ENCODE data around the gene TMEM14C. TPM values are rescaled to one million over a fixed set of nuclear protein-coding genes. Genes with fewer than 3 reads are reported as not detected.

The TMEM14C gene
- total RNA-seq, 1 experiment from 2014 or later = 134 TPM

DNA sequence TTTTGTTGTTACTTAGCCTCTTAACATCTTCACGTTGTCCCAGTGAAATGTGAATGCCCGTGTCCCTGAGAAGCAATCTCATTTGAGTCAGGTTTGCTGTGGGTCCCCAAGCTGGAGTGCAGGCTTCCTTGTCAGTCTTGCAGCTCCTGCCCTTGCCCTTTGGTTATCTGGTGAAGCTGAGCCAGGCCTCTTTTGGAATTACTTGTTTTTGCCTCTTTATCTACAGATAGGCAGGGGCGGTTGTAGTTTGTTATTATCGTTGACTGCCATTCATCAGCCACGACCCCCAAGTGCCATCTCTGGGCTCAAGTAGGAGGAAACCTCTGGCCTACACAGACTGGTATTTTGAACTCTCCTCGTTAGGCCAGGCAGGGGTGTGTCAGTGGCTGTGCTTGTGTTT is 2.2 kb downstream of the TMEM14C start:
- Mint-ChIP-seq H3K27me3 (ENCODE audit: insufficient read depth, unreplicated experiment) (no peaks in the 10 kb centered on the region), H3K36me3 (ENCODE audit: insufficient read depth, unreplicated experiment) (peaks cover 44% of the 10 kb centered on the region), H3K4me1 (ENCODE audit: low read depth, unreplicated experiment) (peaks cover 15% of the 10 kb centered on the region), H3K9me3 (ENCODE audit: unreplicated experiment) (no peaks in the 10 kb centered on the region), H3K27ac (ENCODE audit: unreplicated experiment) (peak overlapping the region; percentile 63), H3K4me3 (ENCODE audit: unreplicated experiment) (peak overlapping the region; percentile 53)
- intact Hi-C loops (cut with micrococcal nuclease; ENCODE audit: unreplicated experiment) = no loop called here
- ChIA-PET CTCF (no interaction called here), POLR2A (no interaction called here)
- H3K27me3 ChIP-seq (replicated peaks; ENCODE audit: control insufficient read depth, insufficient read depth, low read length) = no peaks in the 10 kb centered on the region
- BruUV-seq (replicated peaks) = no TSS peak
- H3K36me3 ChIP-seq (ENCODE audit: control insufficient read depth, insufficient read depth, low read length) = peaks cover 4% of the 10 kb centered on the region
- H3K4me1 ChIP-seq = peaks cover 6% of the 10 kb centered on the region
- H3K9me3 ChIP-seq = no peaks in the 10 kb centered on the region
- H3K4me3 ChIP-seq (ENCODE audit: low read depth, low read length) = no peak overlapping the region
- no peak for TF ChIP-seq CTCF (IDR thresholded peaks at IDR 0.05; ENCODE audit: insufficient read depth in 1 of 2, low read depth in 1 of 2, low read length in 1 of 2, severe bottlenecking in 1 of 2, unreplicated experiment in 1 of 2)
- DNase-seq = no peak

- no peaks in the 10 kb centered on the region for H3K9me3 Mint-ChIP-seq (ENCODE audit: unreplicated experiment)
- H3K4me3 Mint-ChIP-seq (ENCODE audit: unreplicated experiment) = peak overlapping the region; percentile 53
- DNase-seq = no peak
- Histone ChIP-seq H3K9me3 (no peaks in the 10 kb centered on the region), H3K27me3 (replicated peaks; ENCODE audit: control insufficient read depth, insufficient read depth, low read length) (no peaks in the 10 kb centered on the region), H3K36me3 (ENCODE audit: control insufficient read depth, insufficient read depth, low read length) (peaks cover 4% of the 10 kb centered on the region), H3K4me3 (ENCODE audit: low read depth, low read length) (no peak overlapping the region), H3K4me1 (peaks cover 6% of the 10 kb centered on the region)
- H3K27me3 Mint-ChIP-seq (ENCODE audit: insufficient read depth, unreplicated experiment) = no peaks in the 10 kb centered on the region
- POLR2A ChIA-PET = no interaction called here
- no peak for TF ChIP-seq CTCF (IDR thresholded peaks at IDR 0.05; ENCODE audit: insufficient read depth in 1 of 2, low read depth in 1 of 2, low read length in 1 of 2, severe bottlenecking in 1 of 2, unreplicated experiment in 1 of 2)
- intact Hi-C loops (cut with micrococcal nuclease; ENCODE audit: unreplicated experiment) = no loop called here
- BruUV-seq (replicated peaks) = no TSS peak
- H3K27ac Mint-ChIP-seq (ENCODE audit: unreplicated experiment) = peak overlapping the region; percentile 63
- H3K36me3 Mint-ChIP-seq (ENCODE audit: insufficient read depth, unreplicated experiment) = peaks cover 50% of the 10 kb centered on the region
- CTCF ChIA-PET = no interaction called here
- H3K4me1 Mint-ChIP-seq (ENCODE audit: low read depth, unreplicated experiment) = peaks cover 15% of the 10 kb centered on the region
Observed at GRCh38 chr6:10725716-10726115, 2.8 kb downstream of the TMEM14C start.

- Mint-ChIP-seq H3K36me3 (ENCODE audit: insufficient read depth, unreplicated experiment) (peaks cover 49% of the 10 kb centered on the region), H3K4me3 (ENCODE audit: unreplicated experiment) (no peak overlapping the region), H3K27ac (ENCODE audit: unreplicated experiment) (no peak overlapping the region), H3K4me1 (ENCODE audit: low read depth, unreplicated experiment) (peaks cover 14% of the 10 kb centered on the region), H3K9me3 (ENCODE audit: unreplicated experiment) (no peaks in the 10 kb centered on the region), H3K27me3 (ENCODE audit: insufficient read depth, unreplicated experiment) (no peaks in the 10 kb centered on the region)
- CTCF ChIA-PET = no interaction called here
- Histone ChIP-seq H3K4me1 (peaks cover 19% of the 10 kb centered on the region), H3K4me3 (ENCODE audit: low read depth, low read length) (no peak overlapping the region), H3K27me3 (replicated peaks; ENCODE audit: control insufficient read depth, insufficient read depth, low read length) (no peaks in the 10 kb centered on the region), H3K36me3 (ENCODE audit: control insufficient read depth, insufficient read depth, low read length) (peaks cover 4% of the 10 kb centered on the region), H3K9me3 (no peaks in the 10 kb centered on the region)
- POLR2A ChIA-PET = no interaction called here
- BruUV-seq (replicated peaks) = no TSS peak
- no peak for TF ChIP-seq CTCF (IDR thresholded peaks at IDR 0.05; ENCODE audit: insufficient read depth in 1 of 2, low read depth in 1 of 2, low read length in 1 of 2, severe bottlenecking in 1 of 2, unreplicated experiment in 1 of 2)
- intact Hi-C loops (cut with micrococcal nuclease; ENCODE audit: unreplicated experiment) = no loop called here
- DNase-seq = no peak
Observed at GRCh38 chr6:10730254-10730653, 7.4 kb downstream of the TMEM14C start.
